Measurements from ENCODE around the gene TTYH3.

DNA sequence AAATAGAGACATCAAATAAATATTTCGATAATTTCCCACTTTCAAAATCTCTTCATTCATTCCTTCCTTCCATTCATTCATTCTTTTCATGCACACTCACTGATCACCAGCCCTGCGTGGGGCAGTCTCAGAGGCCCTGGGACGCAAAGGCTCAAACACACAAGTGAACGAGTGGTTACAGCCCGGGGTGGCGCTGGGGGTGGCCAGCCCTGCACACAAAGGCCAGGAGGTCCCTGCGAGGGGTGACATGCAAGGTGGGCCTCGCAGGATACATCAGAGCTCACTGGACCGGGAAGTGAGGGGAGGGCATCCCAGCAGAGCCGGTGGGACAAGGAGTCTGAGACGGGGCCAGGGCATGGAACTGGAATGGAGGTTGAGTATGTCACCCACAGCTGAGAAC, 29.9 kb upstream of the TTYH3 start:
- TF ChIP-seq CTBP1 (IDR thresholded peaks at IDR 0.05; ENCODE audit: borderline replicate concordance) (no peak), FOXA1 (IDR thresholded peaks at IDR 0.05) (no peak), FOXM1 (IDR thresholded peaks at IDR 0.05; ENCODE audit: borderline replicate concordance) (no peak), FOXK2 (IDR thresholded peaks at IDR 0.05) (no peak), SP1 (IDR thresholded peaks at IDR 0.05) (no peak), ELF4 (IDR thresholded peaks at IDR 0.05) (no peak), ZNF384 (IDR thresholded peaks at IDR 0.05) (no peak), BHLHE40 (IDR thresholded peaks at IDR 0.05; ENCODE audit: borderline replicate concordance) (no peak), SUZ12 (IDR thresholded peaks at IDR 0.05) (no peak)
- TF ChIP-seq, protein P1, sequence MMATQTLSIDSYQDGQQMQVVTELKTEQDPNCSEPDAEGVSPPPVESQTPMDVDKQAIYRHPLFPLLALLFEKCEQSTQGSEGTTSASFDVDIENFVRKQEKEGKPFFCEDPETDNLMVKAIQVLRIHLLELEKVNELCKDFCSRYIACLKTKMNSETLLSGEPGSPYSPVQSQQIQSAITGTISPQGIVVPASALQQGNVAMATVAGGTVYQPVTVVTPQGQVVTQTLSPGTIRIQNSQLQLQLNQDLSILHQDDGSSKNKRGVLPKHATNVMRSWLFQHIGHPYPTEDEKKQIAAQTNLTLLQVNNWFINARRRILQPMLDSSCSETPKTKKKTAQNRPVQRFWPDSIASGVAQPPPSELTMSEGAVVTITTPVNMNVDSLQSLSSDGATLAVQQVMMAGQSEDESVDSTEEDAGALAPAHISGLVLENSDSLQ (IDR thresholded peaks at IDR 0.05), result no peak

Measured in HEK293T (cell line).